Fibroblast of lung (primary cell): ENCODE data around the gene RNF5.

Experiments used
- EZH2 ChIP-seq: IDR thresholded peaks from 2 replicates; pipeline ENCODE4 v1.5.1; 2012; ENCODE audit warnings: low read length, control low read depth, mild to moderate bottlenecking; ENCODE audit errors: missing control alignments
- TF ChIP-seq, protein P1 (sequence below), 2 donors: IDR thresholded peaks in 1 of 2; conservative IDR thresholded peaks in 1 of 2; 1 replicate in 1 of 2; 2 replicates in 1 of 2; pipeline ENCODE4 v1.5.1; 2011 to 2012; ENCODE audit warnings: low read length in 2 of 2, control low read depth in 1 of 2, inconsistent platforms in 1 of 2, low read depth in 1 of 2, mild to moderate bottlenecking in 1 of 2

DNA sequence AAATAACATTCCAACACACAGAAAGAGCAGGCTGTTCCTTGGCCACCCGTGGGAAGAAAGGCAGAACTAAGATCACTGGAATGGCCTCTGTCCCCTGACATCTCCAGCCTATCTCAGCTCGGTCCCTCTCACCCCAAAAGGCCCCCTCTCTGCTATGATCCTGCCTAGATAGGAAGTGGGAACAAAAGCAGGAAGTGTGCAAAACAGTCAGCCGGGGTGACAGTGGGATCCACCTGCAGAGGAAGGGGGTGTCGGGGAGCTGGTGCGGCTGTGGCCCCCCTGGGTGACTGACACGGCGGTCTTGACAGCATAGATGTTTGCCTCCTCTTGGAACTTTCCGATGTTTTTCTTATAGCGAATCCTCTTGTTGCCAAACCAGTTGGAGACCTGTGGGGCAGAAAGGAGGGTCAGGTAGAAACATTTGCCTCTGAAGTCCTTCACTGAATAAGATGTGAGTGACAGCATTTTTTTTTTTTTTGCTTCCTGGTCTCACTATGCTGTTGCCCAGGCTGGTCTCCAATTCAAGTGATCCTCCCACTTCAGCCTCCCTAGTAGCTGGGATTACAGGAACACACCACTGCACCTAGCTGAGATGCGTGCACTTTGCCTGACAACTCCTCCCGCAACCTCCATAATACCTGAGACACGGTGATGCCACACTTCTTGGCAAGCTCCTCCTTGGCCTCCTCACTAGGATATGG, 9.0 kb downstream of the RNF5 start:
- TF ChIP-seq, protein P1, sequence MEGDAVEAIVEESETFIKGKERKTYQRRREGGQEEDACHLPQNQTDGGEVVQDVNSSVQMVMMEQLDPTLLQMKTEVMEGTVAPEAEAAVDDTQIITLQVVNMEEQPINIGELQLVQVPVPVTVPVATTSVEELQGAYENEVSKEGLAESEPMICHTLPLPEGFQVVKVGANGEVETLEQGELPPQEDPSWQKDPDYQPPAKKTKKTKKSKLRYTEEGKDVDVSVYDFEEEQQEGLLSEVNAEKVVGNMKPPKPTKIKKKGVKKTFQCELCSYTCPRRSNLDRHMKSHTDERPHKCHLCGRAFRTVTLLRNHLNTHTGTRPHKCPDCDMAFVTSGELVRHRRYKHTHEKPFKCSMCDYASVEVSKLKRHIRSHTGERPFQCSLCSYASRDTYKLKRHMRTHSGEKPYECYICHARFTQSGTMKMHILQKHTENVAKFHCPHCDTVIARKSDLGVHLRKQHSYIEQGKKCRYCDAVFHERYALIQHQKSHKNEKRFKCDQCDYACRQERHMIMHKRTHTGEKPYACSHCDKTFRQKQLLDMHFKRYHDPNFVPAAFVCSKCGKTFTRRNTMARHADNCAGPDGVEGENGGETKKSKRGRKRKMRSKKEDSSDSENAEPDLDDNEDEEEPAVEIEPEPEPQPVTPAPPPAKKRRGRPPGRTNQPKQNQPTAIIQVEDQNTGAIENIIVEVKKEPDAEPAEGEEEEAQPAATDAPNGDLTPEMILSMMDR (conservative IDR thresholded peaks at IDR 0.05 in 1 of 2, IDR thresholded peaks at IDR 0.05 in 1 of 2; ENCODE audit: low read depth in 1 of 2, low read length in 2 of 2): no peak
- no peak for TF ChIP-seq EZH2
